ENCODE data around the gene GALNT18.

The GALNT18 gene

DNA sequence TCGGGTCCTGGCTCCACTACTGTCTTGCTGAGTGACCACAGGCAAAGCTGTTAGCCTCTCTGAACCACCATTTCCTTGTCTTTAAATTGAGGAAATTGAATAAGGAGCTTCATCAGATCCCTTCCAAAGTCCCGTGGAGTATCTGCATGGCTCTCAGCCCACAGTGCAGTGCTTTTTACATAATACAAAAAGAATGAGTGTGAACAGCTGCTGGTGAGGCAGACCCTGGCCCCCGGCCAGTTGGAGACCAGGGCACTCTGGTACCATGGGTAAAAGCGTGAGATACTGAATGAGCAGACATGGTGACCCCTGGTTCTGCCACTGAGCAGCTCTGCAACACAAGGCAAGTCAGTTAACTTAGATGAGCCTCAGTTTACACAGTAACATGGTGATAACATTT, 86.8 kb downstream of the GALNT18 start:
- in situ Hi-C loops (cut with MboI; ENCODE audit: low sequenced_read_pairs): no loop called here

DNA sequence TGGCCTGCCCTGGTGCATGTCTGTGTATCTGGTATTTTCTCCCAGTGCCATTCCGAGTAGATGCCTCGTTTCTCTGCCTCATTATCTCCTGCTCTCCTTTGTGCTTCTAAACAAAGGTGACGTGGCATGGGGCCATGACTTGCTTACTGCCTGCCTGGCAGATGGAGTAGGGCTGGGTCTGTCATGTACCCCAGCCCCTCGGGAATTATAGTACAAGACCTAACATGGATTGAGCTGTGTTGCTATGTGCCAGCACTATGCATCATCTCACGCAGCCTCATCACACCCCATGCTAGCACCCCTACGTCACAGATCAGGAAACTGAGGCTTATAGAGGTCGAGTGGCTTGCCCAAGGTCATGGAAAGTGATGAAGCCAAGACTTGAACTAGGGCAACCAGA, 88.1 kb downstream of the GALNT18 start:
- in situ Hi-C loops (cut with MboI; ENCODE audit: low sequenced_read_pairs): no loop called here

DNA sequence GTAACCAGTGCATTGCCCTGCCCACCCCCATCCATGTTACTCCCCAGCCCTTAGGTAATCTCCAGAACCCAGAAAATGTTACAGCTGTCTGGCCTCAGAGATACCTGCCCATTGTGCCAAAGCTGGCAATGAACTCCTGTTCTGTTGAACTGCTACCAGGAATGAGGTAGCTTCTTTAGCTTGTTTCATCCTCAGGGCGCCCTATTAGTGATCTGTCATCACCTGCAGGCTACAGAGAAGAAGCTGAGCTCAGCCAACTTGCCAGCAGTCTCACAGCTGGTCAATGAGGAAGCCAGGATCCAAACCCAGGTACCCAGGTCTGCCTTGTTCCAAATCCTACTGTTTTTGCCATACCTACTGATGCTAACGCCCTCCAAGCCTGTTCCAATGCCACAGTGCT, 88.7 kb downstream of the GALNT18 start:
- in situ Hi-C loops (cut with MboI; ENCODE audit: low sequenced_read_pairs): no loop called here

GRCh38 chr11:11532574-11532973, 89.2 kb downstream of the GALNT18 start:
- in situ Hi-C loops (cut with MboI; ENCODE audit: low sequenced_read_pairs): no loop called here

DNA sequence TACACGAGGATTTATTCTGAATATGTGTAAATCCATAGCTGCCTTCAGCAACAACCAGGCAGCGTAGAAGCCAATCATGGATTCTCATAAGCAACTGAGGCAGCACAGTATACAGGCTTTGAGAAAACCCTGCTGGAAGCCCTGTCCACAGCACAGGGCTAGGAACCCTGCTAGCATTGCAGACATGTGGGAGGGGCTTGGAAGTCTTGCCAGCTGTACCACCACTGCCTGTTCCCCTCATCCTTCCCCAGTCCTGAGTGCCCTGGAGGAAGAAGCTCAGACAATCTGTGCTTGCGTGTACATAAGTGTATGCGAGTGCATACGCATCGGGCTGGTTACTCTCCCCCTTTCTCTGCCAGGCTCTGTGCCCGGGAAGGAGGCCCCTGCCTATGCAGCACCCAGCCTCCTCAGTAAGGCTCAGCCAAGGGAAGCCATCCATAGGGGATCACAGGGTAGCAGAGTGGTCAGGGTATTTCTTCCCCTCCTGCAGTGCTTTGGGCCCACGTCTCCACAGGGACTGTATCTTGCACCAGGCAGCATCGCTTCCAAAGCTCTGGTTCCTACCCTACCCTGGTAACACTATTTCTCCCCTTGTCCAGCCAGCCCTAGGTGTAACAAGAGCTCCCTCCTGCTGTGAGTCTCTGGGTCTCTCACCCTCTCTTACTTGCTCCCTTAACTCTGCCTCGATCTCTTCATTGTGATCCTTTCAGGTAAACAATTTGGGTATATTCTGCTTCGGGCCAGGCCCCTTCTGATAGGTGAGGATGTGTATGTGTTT, 90.5 kb downstream of the GALNT18 start:
- in situ Hi-C loops (cut with MboI; ENCODE audit: low sequenced_read_pairs): no loop called here

DNA sequence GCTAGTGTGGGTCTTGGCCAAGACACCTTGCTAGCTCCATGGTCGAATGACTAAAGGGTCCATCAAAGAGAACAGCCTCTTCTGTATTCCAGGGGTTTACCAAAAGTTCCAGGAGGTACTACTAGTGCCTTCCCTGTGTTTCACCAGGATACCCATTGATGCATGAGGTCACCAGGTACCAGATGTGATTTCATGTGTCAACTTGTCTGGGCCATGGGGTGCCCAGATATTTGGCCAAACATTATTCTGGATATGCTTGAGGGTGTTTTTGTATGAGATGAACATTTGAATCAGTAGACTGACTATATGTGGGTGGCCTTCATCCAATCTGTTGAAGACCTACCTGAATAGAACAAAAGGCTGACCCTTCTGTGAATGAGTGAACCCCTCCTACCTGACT, 92.8 kb downstream of the GALNT18 start:
- in situ Hi-C loops (cut with MboI; ENCODE audit: low sequenced_read_pairs): no loop called here

GRCh38 chr11:11525283-11525682, 96.5 kb downstream of the GALNT18 start:
- in situ Hi-C loops (cut with MboI; ENCODE audit: low sequenced_read_pairs): no loop called here

GRCh38 chr11:11524436-11525061, 97.3 kb downstream of the GALNT18 start:
- in situ Hi-C loops (cut with MboI; ENCODE audit: low sequenced_read_pairs): no loop called here

DNA sequence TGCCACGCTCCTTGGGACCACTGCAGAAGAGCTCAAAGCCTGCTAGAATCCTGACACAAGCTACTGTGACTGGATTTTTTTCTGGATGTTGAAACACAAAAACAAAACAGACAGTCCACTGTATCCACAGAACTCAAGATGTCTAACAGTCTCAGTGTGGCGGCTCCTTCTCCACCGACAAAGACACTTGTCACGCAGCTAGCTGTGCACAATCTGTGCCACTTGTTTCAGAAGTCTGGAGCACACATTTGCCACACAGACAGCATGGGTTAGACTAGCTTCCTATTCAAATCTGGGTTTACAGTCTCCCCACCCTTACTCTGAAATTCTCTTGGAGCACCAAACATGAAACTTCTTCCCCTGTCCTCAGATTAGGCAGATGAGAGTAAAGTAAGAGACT, 99.2 kb downstream of the GALNT18 start:
- in situ Hi-C loops (cut with MboI; ENCODE audit: low sequenced_read_pairs): no loop called here

GRCh38 chr11:11521306-11522002, 100.4 kb downstream of the GALNT18 start:
- in situ Hi-C loops (cut with MboI; ENCODE audit: low sequenced_read_pairs): no loop called here

- in situ Hi-C loops (cut with MboI; ENCODE audit: low sequenced_read_pairs): no loop called here
Measured at GRCh38 chr11:11520231-11521015, 101.4 kb downstream of the GALNT18 start.

DNA sequence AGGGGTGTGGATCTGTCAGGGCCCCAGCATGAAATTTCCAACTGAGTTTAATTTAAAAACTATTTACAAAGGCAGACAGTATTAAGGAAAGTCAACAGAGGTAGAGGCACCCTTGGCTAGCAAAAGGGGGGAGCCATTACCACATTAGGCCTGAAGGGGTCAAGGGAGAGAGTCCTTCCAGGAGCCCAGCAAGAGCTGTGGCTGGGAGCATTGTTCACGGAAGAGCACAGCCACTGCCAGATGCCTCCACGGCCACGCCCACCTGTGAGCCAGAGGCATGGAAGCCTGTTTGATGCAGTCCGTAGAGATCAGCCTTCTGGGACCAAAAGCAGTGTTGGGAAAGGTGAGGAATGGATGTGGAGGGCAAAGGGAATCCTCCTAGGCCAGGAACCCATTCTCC, 102.6 kb downstream of the GALNT18 start:
- in situ Hi-C loops (cut with MboI; ENCODE audit: low sequenced_read_pairs): no loop called here

DNA sequence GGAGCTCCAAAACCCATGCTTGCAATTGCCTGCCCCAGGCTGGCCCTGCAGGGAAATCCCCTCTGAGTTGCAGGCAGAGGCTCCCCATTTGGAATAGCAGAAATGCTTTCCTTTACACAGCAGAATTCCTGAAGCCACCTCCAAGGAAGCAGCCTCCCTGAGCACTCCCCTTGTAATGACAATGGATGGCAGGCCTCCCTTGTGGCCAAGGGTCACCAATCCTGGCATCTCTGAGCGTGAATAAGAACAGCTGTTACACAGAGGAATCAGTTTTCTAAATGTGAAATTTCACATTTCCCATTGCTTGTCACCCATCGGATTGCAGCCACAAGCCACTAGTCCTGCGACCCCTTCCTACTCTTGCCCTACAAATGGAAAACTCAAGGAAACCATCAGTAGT, 107.6 kb downstream of the GALNT18 start:
- in situ Hi-C loops (cut with MboI; ENCODE audit: low sequenced_read_pairs): no loop called here

DNA sequence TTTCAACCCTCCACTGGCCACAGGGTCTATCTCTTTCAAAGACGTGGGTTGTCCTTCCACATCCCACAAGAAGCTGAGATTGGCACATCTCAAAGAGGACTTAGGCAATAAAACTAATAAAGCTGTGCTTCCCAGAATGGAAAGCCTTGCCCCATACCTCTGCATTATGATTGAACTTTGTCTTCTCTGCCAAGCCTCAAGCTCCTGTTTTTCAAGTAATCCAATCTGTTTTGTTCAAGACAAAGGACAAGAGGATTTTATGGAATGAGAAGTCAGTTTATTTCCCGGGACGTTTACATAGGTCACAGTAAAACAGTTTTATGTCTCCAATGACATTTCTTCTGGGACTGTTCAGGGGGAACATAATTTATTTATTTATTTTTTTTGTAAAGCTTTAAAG, 108.4 kb downstream of the GALNT18 start:
- in situ Hi-C loops (cut with MboI; ENCODE audit: low sequenced_read_pairs): no loop called here

DNA sequence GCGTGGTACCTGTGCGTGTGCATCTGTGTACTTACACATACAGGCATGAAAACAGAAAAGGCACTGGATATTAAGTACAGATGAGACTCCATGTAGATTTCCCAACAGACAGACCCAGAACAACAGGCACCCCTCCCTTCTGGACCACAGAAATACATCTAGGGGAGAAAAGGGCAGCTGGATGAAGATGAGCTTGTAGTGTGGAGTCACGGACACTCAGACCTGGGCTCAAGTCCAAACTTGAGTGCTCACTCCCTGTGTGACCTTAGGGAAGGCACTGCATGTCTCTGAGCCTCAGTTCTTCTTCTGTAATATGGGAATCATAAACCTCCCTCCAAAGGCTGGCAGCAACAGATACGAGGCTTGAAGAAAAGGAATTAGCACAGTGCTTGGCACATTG, 108.9 kb downstream of the GALNT18 start:
- in situ Hi-C loops (cut with MboI; ENCODE audit: low sequenced_read_pairs): no loop called here

- in situ Hi-C loops (cut with MboI; ENCODE audit: low sequenced_read_pairs): no loop called here
Measured at GRCh38 chr11:11512502-11512901, 109.3 kb downstream of the GALNT18 start.

GRCh38 chr11:11512090-11512489, 109.7 kb downstream of the GALNT18 start:
- in situ Hi-C loops (cut with MboI; ENCODE audit: low sequenced_read_pairs): no loop called here

DNA sequence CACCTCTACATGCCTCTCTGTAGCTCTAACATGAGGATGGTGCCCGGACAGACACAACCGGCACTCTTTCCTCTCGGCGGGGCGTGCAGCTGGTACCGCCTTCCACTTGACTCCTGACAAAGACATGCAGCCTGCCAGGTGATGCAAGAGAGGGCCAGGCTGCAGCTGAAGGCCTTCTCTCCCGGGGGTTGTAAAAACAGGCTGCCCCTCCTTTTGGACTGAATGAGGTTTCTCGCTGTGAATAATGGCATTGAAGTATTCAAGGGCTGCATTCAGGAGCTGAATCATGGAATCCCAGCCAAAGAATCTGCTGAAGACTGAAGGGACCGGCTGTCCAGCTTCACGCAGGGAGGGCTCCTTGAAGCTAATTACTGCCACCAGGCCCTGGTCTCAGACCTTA, 110.9 kb downstream of the GALNT18 start:
- in situ Hi-C loops (cut with MboI; ENCODE audit: low sequenced_read_pairs): no loop called here

GRCh38 chr11:11505692-11506091, 116.1 kb downstream of the GALNT18 start:
- in situ Hi-C loops (cut with MboI; ENCODE audit: low sequenced_read_pairs): no loop called here

DNA sequence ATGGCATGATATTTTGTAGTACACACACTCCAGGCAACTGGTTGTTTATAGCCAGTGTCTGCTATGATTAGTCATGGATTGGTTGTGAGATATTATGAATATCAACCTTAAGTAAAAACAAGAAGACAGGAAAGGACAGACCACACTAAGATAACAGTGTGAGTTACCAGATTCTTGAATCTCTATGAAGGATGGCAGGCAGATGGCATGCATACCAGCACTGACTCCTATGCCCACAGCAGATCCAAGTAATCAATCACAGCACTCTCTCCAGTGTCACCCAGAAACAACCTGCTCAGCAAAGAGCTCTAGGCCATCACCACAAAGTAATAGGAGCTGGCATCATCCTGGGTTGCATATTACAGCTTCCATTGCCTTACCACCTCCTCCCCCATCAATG, 116.6 kb downstream of the GALNT18 start:
- in situ Hi-C loops (cut with MboI; ENCODE audit: low sequenced_read_pairs): no loop called here

- in situ Hi-C loops (cut with MboI; ENCODE audit: low sequenced_read_pairs): no loop called here
Measured at GRCh38 chr11:11504071-11504470, 117.7 kb downstream of the GALNT18 start.
